GM10266 (cell line): ENCODE results near the gene FERMT2.

Source experiments
- DNase-seq: peaks from one replicate; pipeline ENCODE4 v3.0.0; 2012; ENCODE audit errors: extremely low spot score
- CTCF ChIP-seq: IDR thresholded peaks from 2 replicates; pipeline ENCODE4 v1.5.1; 2012; ENCODE audit warnings: mild to moderate bottlenecking, low read depth; ENCODE audit not compliant: control insufficient read depth, insufficient read depth; ENCODE audit errors: missing control alignments

FERMT2 gene

GRCh38 chr14:52863334-52863700 lies 87.5 kb downstream of the FERMT2 start:
- no peak for TF ChIP-seq CTCF
- no peak for DNase-seq

GRCh38 chr14:52862632-52863333 lies 88.1 kb downstream of the FERMT2 start:
- TF ChIP-seq CTCF: no peak
- DNase-seq: no peak

GRCh38 chr14:52861403-52861802 lies 89.4 kb downstream of the FERMT2 start:
- no peak for TF ChIP-seq CTCF
- no peak for DNase-seq

- TF ChIP-seq CTCF: no peak
- no peak for DNase-seq
These were observed 89.9 kb downstream of the FERMT2 start for GRCh38 chr14:52860910-52861309.

- no peak for TF ChIP-seq CTCF
- no peak for DNase-seq
These were observed 90.6 kb downstream of the FERMT2 start for GRCh38 chr14:52860209-52860608.

GRCh38 chr14:52856139-52856538 lies 94.7 kb downstream of the FERMT2 start:
- no peak for DNase-seq
- no peak for TF ChIP-seq CTCF

GRCh38 chr14:52853522-52853854 lies 97.4 kb downstream of the FERMT2 start:
- DNase-seq: no peak
- no peak for TF ChIP-seq CTCF
